K562 (cell line): ENCODE results near the gene CCNJL. TPM values are rescaled to one million over a fixed set of nuclear protein-coding genes. Genes with fewer than 3 reads are reported as not detected.

Experiments
- ATAC-seq: fragments of 200-7000 bp; cut with Tn5 transposase; 3 replicates; pipeline ENCODE4 v1.9.1; 2020; ENCODE audit warnings: moderate library complexity
- BruUV-seq: library from RNA; stranded (reverse); fragments of 400-500 nt; replicated peaks from 2 replicates; lab custom pipeline; 2021; lab: Mats Ljungman, UMichigan
- CTCF ChIA-PET: fragments of 300-600 bp; formaldehyde crosslinking; extraction: SDS; loops from one replicate; lab custom pipeline; 2021; ENCODE audit warnings: low intra/inter-chr PET ratio; lab: Yijun Ruan, JAX
- POLR2A ChIA-PET: fragments of 300-600, 350-650 bp; sonication (Branson Sonifier 250); formaldehyde crosslinking; extraction: SDS; loops from one replicate; lab custom pipeline; 2021; ENCODE audit warnings: antibody characterized with exemption, inconsistent platforms; lab: Yijun Ruan, JAX
- DNase-seq, 4 experiments: peaks; one replicate each; pipeline versions ENCODE4 v3.0.0 to v3.0.0-alpha.2; 2011 to 2018; ENCODE audit warnings: low spot score in 3 of 4, mixed read lengths in 3 of 4; ENCODE audit errors: extremely low read depth in 1 of 4
- FAIRE-seq: peaks from 2 replicates; lab custom pipeline; 2011; peaks lifted over from hg19 to GRCh38; lab: Jason Lieb, UNC
- H2AFZ ChIP-seq: 2 replicates; pipeline ENCODE4 v1.6.0; 2011; ENCODE audit warnings: low read depth, low read length, control low read depth, inconsistent platforms
- H3K27ac ChIP-seq: fragments of 200-600 bp; 3 replicates; pipeline ENCODE4 v1.8.0; 2011; ENCODE audit warnings: low read depth, mild to moderate bottlenecking, control low read depth, inconsistent platforms, low read length, moderate library complexity, mixed read lengths; ENCODE audit errors: extremely low read depth
- H3K27me3 ChIP-seq, 2 experiments: fragments of 300-600 bp in 1 of 2; 2 replicates in 1 of 2; 3 replicates in 1 of 2; pipeline versions ENCODE4 v1.6.0 to v1.8.0; 2011; ENCODE audit warnings: inconsistent platforms in 2 of 2, low read length in 2 of 2, mild to moderate bottlenecking in 1 of 2, mixed read lengths in 1 of 2, moderate library complexity in 1 of 2; ENCODE audit not compliant: control insufficient read depth in 2 of 2, insufficient read depth in 2 of 2
- H3K36me3 ChIP-seq: fragments of 300-600 bp; 3 replicates; pipeline ENCODE4 v1.8.0; 2011; ENCODE audit warnings: mild to moderate bottlenecking, low read length, inconsistent platforms; ENCODE audit not compliant: control insufficient read depth, insufficient read depth
- H3K4me1 ChIP-seq, 2 experiments: fragments of 200-600 bp in 1 of 2; replicated peaks in 1 of 2; 2 replicates in 1 of 2; 3 replicates in 1 of 2; pipeline versions ENCODE4 v1.5.1 to v1.8.0; 2011; ENCODE audit warnings: inconsistent platforms in 2 of 2, low read length in 2 of 2, mild to moderate bottlenecking in 1 of 2, mixed read lengths in 1 of 2, moderate library complexity in 1 of 2; ENCODE audit not compliant: control insufficient read depth in 2 of 2, insufficient read depth in 2 of 2
- H3K4me2 ChIP-seq: 2 replicates; pipeline ENCODE4 v1.6.1; 2011; ENCODE audit warnings: low read length, control low read depth, inconsistent platforms, mixed read lengths; ENCODE audit not compliant: insufficient read depth
- H3K4me3 ChIP-seq: fragments of 200-600 bp; sonication (generic), shearing (Covaris generic); 2 replicates; pipeline ENCODE4 v1.5.1; 2016; ENCODE audit warnings: control low read depth, inconsistent platforms
- H3K79me2 ChIP-seq: fragments of 200-600 bp; 3 replicates; pipeline ENCODE4 v1.8.0; 2011; ENCODE audit warnings: low read length, inconsistent platforms; ENCODE audit not compliant: control insufficient read depth, insufficient read depth
- H3K9ac ChIP-seq, 2 experiments: 2 replicates each; pipeline versions ENCODE4 v1.6.0 to v1.6.1; 2011; ENCODE audit warnings: low read depth in 2 of 2, low read length in 2 of 2, control low read depth in 1 of 2, inconsistent platforms in 1 of 2, mild to moderate bottlenecking in 1 of 2, mixed read lengths in 1 of 2; ENCODE audit not compliant: insufficient read depth in 1 of 2
- H3K9me1 ChIP-seq: one replicate; pipeline ENCODE4 v1.6.0; 2011; ENCODE audit warnings: inconsistent platforms, mild to moderate bottlenecking, low read length, moderate library complexity; ENCODE audit not compliant: control insufficient read depth, insufficient read depth
- H3K9me3 ChIP-seq: replicated peaks from 2 replicates; pipeline ENCODE4 v1.5.1; 2011; ENCODE audit warnings: low read depth, low read length, inconsistent platforms; ENCODE audit not compliant: control insufficient read depth, insufficient read depth
- H4K20me1 ChIP-seq: replicated peaks from 2 replicates; pipeline ENCODE4 v1.6.1; 2011; ENCODE audit warnings: low read length, inconsistent platforms, mixed read lengths; ENCODE audit not compliant: control insufficient read depth, insufficient read depth
- CREM ChIP-seq: IDR thresholded peaks from 2 replicates; pipeline ENCODE4 v1.6.1; 2014; ENCODE audit warnings: antibody characterized with exemption, low read depth
- ILF3 ChIP-seq: fragments of 450-650 bp; IDR thresholded peaks from 2 replicates; pipeline ENCODE4 v1.6.1; 2018; ENCODE audit warnings: antibody characterized with exemption, mild to moderate bottlenecking, moderate library complexity, borderline replicate concordance
- NCOA1 ChIP-seq: fragments of 450-650 bp; IDR thresholded peaks from 2 replicates; pipeline ENCODE4 v1.6.1; 2016; ENCODE audit warnings: low read depth
- WGBS: fragments of 100-300 bp; shearing (Covaris generic); methylation state at CpG from one replicate; pipeline ENCODE4 v1.1.6; 2016; ENCODE audit warnings: low coverage, mixed read lengths; ENCODE audit not compliant: insufficient coverage; ENCODE audit errors: missing lambda C conversion rate; 5-methylcytosine and 5-hydroxymethylcytosine counted together
- in situ Hi-C: fragments of 300-500 bp; cut with MboI; formaldehyde crosslinking; loops from 4 replicates; pipeline ENCODE4 v1.15.0; 2018; ENCODE audit warnings: inconsistent platforms, mixed read lengths
- intact Hi-C: fragments of 100-400 bp; cut with micrococcal nuclease; formaldehyde crosslinking; loops from 2 replicates; pipeline ENCODE4 v1.14.2; 2022
- polyA plus RNA-seq, 8 experiments: library from polyadenylated mRNA; depleted of rRNA in 4 of 8; stranded (reverse) in 5 of 8; unstranded in 3 of 8; fragments of >200 nt; fragmentation: Nextera tagmentation in 2 of 8; fragmentation: Illumina TruSeq in 1 of 8; extraction: Ambion mirVana in 2 of 8; extraction: Trizol in 1 of 8; gene quantifications; 2 replicates each; pipeline versions ENCODE4 v1.2.1 to v1.2.3, GENCODE V29; 2011 to 2014; ENCODE audit warnings: inconsistent platforms in 1 of 8, missing spikeins in 1 of 8
- total RNA-seq, 7 experiments: library from RNA; depleted of rRNA in 6 of 7; stranded (reverse); fragments of >200 nt in 6 of 7; fragmentation: Illumina TruSeq in 2 of 7; extraction: Trizol in 2 of 7; gene quantifications; 2 replicates each; pipeline versions ENCODE4 v1.2.1 to v1.2.3, GENCODE V29; 2011 to 2021; ENCODE audit warnings: low replicate concordance in 1 of 7
- TF ChIP-seq, protein P1 (sequence below): fragments of 250-450 bp; sonication (Bioruptor Pico); IDR thresholded peaks from 2 replicates; pipeline ENCODE4 v1.6.1; 2021; ENCODE audit warnings: mild to moderate bottlenecking
- TF ChIP-seq, protein P2 (sequence below): fragments of 250-450 bp; sonication (Bioruptor Pico); IDR thresholded peaks from 2 replicates; pipeline ENCODE4 v1.5.1; 2021; ENCODE audit warnings: mild to moderate bottlenecking
- TF ChIP-seq, protein P3 (sequence below): fragments of 250-450 bp; sonication (Bioruptor Pico); IDR thresholded peaks from 2 replicates; pipeline ENCODE4 v1.8.0; 2022; ENCODE audit warnings: inconsistent platforms, mild to moderate bottlenecking, moderate library complexity, borderline replicate concordance
- TF ChIP-seq, protein P4 (sequence below): fragments of 250-450 bp; sonication (Bioruptor Pico); IDR thresholded peaks from 2 replicates; pipeline ENCODE4 v1.5.0; 2020; ENCODE audit warnings: mild to moderate bottlenecking, borderline replicate concordance

CCNJL gene
- total and polyA plus RNA-seq, 9 of the 15 experiments (the other 6 are each of a cell fraction or from before 2014, with no cell fraction given): 0.04 TPM; not detected in 8

DNA sequence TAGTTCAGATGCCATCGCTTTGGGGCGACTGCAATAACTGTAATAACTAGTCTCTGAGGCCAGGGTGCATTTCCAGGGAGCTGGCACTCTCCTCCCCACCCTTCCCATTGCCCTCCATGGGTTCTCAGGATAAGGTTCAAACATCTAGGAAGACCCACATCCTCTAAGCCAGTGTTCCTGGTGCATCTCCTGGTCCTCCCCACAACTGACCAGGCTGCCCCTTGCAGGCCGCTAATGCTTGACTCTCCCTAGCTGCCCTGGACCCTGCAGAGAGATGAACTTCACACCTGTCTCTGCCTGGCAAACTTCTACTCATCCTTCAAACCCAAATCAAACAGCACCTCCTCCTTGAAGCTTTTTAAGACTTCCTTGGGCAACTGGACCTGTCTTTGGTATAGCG is 15.9 kb downstream of the CCNJL start:
- no peak for ATAC-seq
- Histone ChIP-seq H3K9me1 (no peaks in the 10 kb centered on the region), H3K4me1 (no peaks in the 10 kb centered on the region; a peak in 1 of 5 replicates), H3K27me3 (peaks cover 63 to 72% of the 10 kb centered on the region in 2 experiments), H4K20me1 (no peaks in the 10 kb centered on the region), H3K9ac (no peak overlapping the region), H3K36me3 (no peaks in the 10 kb centered on the region), H2AFZ (no peak overlapping the region), H3K27ac (no peak overlapping the region), H3K9me3 (no peaks in the 10 kb centered on the region), H3K79me2 (no peaks in the 10 kb centered on the region), H3K4me2 (no peak overlapping the region), H3K4me3 (no peak overlapping the region)
- TF ChIP-seq, protein P1, sequence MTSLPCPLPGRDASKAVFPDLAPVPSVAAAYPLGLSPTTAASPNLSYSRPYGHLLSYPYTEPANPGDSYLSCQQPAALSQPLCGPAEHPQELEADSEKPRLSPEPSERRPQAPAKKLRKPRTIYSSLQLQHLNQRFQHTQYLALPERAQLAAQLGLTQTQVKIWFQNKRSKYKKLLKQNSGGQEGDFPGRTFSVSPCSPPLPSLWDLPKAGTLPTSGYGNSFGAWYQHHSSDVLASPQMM (CRISPR knock-in tag): no peak
- TF ChIP-seq, protein P2, sequence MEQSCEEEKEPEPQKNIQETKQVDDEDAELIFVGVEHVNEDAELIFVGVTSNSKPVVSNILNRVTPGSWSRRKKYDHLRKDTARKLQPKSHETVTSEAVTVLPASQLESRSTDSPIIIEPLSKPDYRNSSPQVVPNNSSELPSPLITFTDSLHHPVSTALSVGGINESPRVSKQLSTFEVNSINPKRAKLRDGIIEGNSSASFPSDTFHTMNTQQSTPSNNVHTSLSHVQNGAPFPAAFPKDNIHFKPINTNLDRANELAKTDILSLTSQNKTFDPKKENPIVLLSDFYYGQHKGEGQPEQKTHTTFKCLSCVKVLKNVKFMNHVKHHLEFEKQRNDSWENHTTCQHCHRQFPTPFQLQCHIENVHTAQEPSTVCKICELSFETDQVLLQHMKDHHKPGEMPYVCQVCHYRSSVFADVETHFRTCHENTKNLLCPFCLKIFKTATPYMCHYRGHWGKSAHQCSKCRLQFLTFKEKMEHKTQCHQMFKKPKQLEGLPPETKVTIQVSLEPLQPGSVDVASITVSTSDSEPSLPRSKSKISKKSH (CRISPR knock-in tag): no peak
- TF ChIP-seq ILF3: no peak
- TF ChIP-seq, protein P3, sequence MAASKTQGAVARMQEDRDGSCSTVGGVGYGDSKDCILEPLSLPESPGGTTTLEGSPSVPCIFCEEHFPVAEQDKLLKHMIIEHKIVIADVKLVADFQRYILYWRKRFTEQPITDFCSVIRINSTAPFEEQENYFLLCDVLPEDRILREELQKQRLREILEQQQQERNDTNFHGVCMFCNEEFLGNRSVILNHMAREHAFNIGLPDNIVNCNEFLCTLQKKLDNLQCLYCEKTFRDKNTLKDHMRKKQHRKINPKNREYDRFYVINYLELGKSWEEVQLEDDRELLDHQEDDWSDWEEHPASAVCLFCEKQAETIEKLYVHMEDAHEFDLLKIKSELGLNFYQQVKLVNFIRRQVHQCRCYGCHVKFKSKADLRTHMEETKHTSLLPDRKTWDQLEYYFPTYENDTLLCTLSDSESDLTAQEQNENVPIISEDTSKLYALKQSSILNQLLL (CRISPR knock-in tag): no peak
- TF ChIP-seq, protein P4, sequence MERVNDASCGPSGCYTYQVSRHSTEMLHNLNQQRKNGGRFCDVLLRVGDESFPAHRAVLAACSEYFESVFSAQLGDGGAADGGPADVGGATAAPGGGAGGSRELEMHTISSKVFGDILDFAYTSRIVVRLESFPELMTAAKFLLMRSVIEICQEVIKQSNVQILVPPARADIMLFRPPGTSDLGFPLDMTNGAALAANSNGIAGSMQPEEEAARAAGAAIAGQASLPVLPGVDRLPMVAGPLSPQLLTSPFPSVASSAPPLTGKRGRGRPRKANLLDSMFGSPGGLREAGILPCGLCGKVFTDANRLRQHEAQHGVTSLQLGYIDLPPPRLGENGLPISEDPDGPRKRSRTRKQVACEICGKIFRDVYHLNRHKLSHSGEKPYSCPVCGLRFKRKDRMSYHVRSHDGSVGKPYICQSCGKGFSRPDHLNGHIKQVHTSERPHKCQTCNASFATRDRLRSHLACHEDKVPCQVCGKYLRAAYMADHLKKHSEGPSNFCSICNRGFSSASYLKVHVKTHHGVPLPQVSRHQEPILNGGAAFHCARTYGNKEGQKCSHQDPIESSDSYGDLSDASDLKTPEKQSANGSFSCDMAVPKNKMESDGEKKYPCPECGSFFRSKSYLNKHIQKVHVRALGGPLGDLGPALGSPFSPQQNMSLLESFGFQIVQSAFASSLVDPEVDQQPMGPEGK (CRISPR knock-in tag): no peak
- no peak for TF ChIP-seq CREM
- TF ChIP-seq NCOA1: no peak
- no TSS peak for BruUV-seq
- no peak for DNase-seq
- FAIRE-seq: no peak
- 13% methylated on average over 4 of the region's 4 CpGs for WGBS
- intact Hi-C loops: no loop called here
- in situ Hi-C loops: no loop called here
- CTCF ChIA-PET: no interaction called here
- POLR2A ChIA-PET: interaction anchor here (0.7 to 1.1 kb wide), 2 partner anchors 20 to 35 kb away, joined by 3 read pairs; no protein-coding TSS in a partner anchor
